MM.1S (cell line): ENCODE results near the gene LRRC37A2.
"Not testable (repeated sequence)": the region's sequence is repeated elsewhere in the genome, so short reads cannot be mapped to it uniquely, and the experiment has no call there.

Source experiments
- EZH2 ChIP-seq: fragments of 300-600 bp; sonication (generic); optimal IDR thresholded peaks from 2 replicates; pipeline ENCODE3; 2017; ENCODE audit warnings: low read depth, mild to moderate bottlenecking, antibody characterized with exemption, low read length, mixed read lengths
- EZH2phosphoT487 ChIP-seq: fragments of 300-600 bp; sonication (generic); IDR thresholded peaks from 2 replicates; pipeline ENCODE4 v1.6.1; 2018; ENCODE audit warnings: antibody characterized with exemption, low read length
- TF ChIP-seq, protein P1 (sequence below): fragments of 300-600 bp; sonication (generic); IDR thresholded peaks from 2 replicates; pipeline ENCODE4 v1.5.1; 2016; ENCODE audit warnings: antibody characterized with exemption, low read length, mixed read lengths

DNA sequence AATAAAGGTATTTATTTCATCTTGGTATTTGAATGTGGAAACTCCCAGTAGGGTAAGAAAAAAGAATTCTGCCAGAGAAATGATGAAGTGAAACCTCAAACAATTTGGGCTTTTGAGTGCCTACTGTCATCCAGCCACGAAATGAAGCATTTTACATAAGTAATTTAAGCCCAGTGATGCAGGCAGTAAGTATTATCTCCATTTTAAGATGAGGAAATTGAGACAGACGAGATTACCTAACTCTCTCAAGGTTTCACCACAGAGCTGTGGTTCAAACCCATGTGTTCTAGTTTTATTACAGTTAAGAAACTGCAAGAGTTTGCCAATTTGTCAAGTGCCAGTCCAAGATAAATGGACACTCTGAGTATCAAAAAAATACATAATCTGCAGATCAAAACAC lies 54.0 kb downstream of the LRRC37A2 start:
- TF ChIP-seq, protein P1, sequence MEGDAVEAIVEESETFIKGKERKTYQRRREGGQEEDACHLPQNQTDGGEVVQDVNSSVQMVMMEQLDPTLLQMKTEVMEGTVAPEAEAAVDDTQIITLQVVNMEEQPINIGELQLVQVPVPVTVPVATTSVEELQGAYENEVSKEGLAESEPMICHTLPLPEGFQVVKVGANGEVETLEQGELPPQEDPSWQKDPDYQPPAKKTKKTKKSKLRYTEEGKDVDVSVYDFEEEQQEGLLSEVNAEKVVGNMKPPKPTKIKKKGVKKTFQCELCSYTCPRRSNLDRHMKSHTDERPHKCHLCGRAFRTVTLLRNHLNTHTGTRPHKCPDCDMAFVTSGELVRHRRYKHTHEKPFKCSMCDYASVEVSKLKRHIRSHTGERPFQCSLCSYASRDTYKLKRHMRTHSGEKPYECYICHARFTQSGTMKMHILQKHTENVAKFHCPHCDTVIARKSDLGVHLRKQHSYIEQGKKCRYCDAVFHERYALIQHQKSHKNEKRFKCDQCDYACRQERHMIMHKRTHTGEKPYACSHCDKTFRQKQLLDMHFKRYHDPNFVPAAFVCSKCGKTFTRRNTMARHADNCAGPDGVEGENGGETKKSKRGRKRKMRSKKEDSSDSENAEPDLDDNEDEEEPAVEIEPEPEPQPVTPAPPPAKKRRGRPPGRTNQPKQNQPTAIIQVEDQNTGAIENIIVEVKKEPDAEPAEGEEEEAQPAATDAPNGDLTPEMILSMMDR, result not testable (repeated sequence)
- TF ChIP-seq EZH2phosphoT487, EZH2: not testable (repeated sequence)
